ENCODE results near the gene NOL9. TPM values are rescaled to one million over a fixed set of nuclear protein-coding genes. Genes with fewer than 3 reads are reported as not detected.
A peak's percentile ranks its signal among the peaks of the same experiment; 100 is the strongest.

Gene NOL9
- total RNA-seq, 1 experiment from 2014 or later: 49.2 TPM

GRCh38 chr1:6475381-6476133 is 78.8 kb downstream of the NOL9 start:
- no peaks in the 10 kb centered on the region for H3K27me3 Mint-ChIP-seq (ENCODE audit: insufficient read depth, unreplicated experiment)
- CTCF ChIA-PET: interaction anchor here (0.6 to 3.2 kb wide), 16 partner anchors 7 to 487 kb away, joined by 3 to 18 read pairs (median 4); partner anchors contain the start of gene TNFRSF25
- no peaks in the 10 kb centered on the region for H3K9me3 Mint-ChIP-seq (ENCODE audit: unreplicated experiment)
- POLR2A ChIA-PET: interaction anchor here (1.3 kb wide), 1 partner anchor 13 kb away, joined by 9 read pairs; no protein-coding TSS in a partner anchor
- H3K4me3 Mint-ChIP-seq (ENCODE audit: unreplicated experiment): no peak overlapping the region
- peak; percentile 90 for TF ChIP-seq CTCF (IDR thresholded peaks at IDR 0.05; ENCODE audit: unreplicated experiment)
- peaks cover 27% of the 10 kb centered on the region for H3K36me3 Mint-ChIP-seq (ENCODE audit: insufficient read depth, unreplicated experiment)
- no peak overlapping the region for H3K27ac Mint-ChIP-seq (ENCODE audit: low read depth, unreplicated experiment)
- intact Hi-C loops (cut with micrococcal nuclease): loop anchor here (2.0 kb wide), 2 partner anchors 53 to 229 kb away; no protein-coding TSS in a partner anchor
- peak; percentile 52 for DNase-seq (ENCODE audit: unreplicated experiment)
- peaks cover 13% of the 10 kb centered on the region for H3K4me1 Mint-ChIP-seq (ENCODE audit: insufficient read depth, unreplicated experiment)
- no TSS peak for BruUV-seq (replicated peaks)

GRCh38 chr1:6474815-6475282 is 79.5 kb downstream of the NOL9 start:
- no peak overlapping the region for H3K27ac Mint-ChIP-seq (ENCODE audit: low read depth, unreplicated experiment)
- BruUV-seq (replicated peaks): no TSS peak
- no peak for TF ChIP-seq CTCF (IDR thresholded peaks at IDR 0.05; ENCODE audit: unreplicated experiment)
- DNase-seq (ENCODE audit: unreplicated experiment): no peak
- no peaks in the 10 kb centered on the region for H3K9me3 Mint-ChIP-seq (ENCODE audit: unreplicated experiment)
- intact Hi-C loops (cut with micrococcal nuclease): loop anchor here (2.0 kb wide), 2 partner anchors 52 to 228 kb away; no protein-coding TSS in a partner anchor
- no peaks in the 10 kb centered on the region for H3K27me3 Mint-ChIP-seq (ENCODE audit: insufficient read depth, unreplicated experiment)
- H3K4me3 Mint-ChIP-seq (ENCODE audit: unreplicated experiment): no peak overlapping the region
- POLR2A ChIA-PET: no interaction called here
- peaks cover 30% of the 10 kb centered on the region for H3K36me3 Mint-ChIP-seq (ENCODE audit: insufficient read depth, unreplicated experiment)
- H3K4me1 Mint-ChIP-seq (ENCODE audit: insufficient read depth, unreplicated experiment): peaks cover 13% of the 10 kb centered on the region
- CTCF ChIA-PET: interaction anchor here (0.6 kb wide), 1 partner anchor 403 kb away, joined by 3 read pairs; no protein-coding TSS in a partner anchor

- Mint-ChIP-seq H3K9me3 (ENCODE audit: unreplicated experiment) (no peaks in the 10 kb centered on the region), H3K36me3 (ENCODE audit: insufficient read depth, unreplicated experiment) (peaks cover 34% of the 10 kb centered on the region), H3K27ac (ENCODE audit: low read depth, unreplicated experiment) (no peak overlapping the region), H3K4me1 (ENCODE audit: insufficient read depth, unreplicated experiment) (peaks cover 13% of the 10 kb centered on the region), H3K27me3 (ENCODE audit: insufficient read depth, unreplicated experiment) (no peaks in the 10 kb centered on the region), H3K4me3 (ENCODE audit: unreplicated experiment) (no peak overlapping the region)
- ChIA-PET POLR2A (interaction anchor here (3.2 kb wide), 1 partner anchor 17 kb away, joined by 15 read pairs; the partner anchor contains the start of gene PLEKHG5), CTCF (interaction anchor here (0.6 to 1.1 kb wide), 3 partner anchors 15 to 404 kb away, joined by 3 to 6 read pairs (median 3); no protein-coding TSS in a partner anchor)
- intact Hi-C loops (cut with micrococcal nuclease): loop anchor here (2.0 kb wide), 2 partner anchors 51 to 227 kb away; no protein-coding TSS in a partner anchor
- no peak for TF ChIP-seq CTCF (IDR thresholded peaks at IDR 0.05; ENCODE audit: unreplicated experiment)
- no peak for DNase-seq (ENCODE audit: unreplicated experiment)
- no TSS peak for BruUV-seq (replicated peaks)
Measured at GRCh38 chr1:6473974-6474814, 80.1 kb downstream of the NOL9 start.
